GM12878 (cell line): ENCODE results near the gene NOP9. TPM values are rescaled to one million over a fixed set of nuclear protein-coding genes. Genes with fewer than 3 reads are reported as not detected.

ENCODE experiments used
- ATAC-seq: fragments of 200-7000 bp; cut with Tn5 transposase; 3 replicates; pipeline ENCODE4 v1.9.1; 2020; ENCODE audit warnings: mild to moderate bottlenecking, moderate library complexity
- BruUV-seq: library from RNA; stranded (reverse); fragments of 400-500 nt; replicated peaks from 2 replicates; lab custom pipeline; 2021; lab: Mats Ljungman, UMichigan
- CTCF ChIA-PET: fragments of 300-600 bp; sonication (Branson Sonifier 250); formaldehyde crosslinking; extraction: SDS; loops from one replicate; lab custom pipeline; 2021; ENCODE audit warnings: inconsistent platforms; lab: Yijun Ruan, JAX
- POLR2A ChIA-PET: fragments of 350-600 bp; formaldehyde crosslinking; extraction: SDS; loops from one replicate; lab custom pipeline; 2021; ENCODE audit warnings: inconsistent platforms; lab: Charles Lee
- RAD21 ChIA-PET: fragments of 300-600 bp; sonication (Branson Sonifier 250); formaldehyde crosslinking; loops from one replicate; lab custom pipeline; 2023; ENCODE audit warnings: antibody characterized with exemption; ENCODE audit not compliant: unreplicated experiment; lab: Charles Lee
- SMC1A ChIA-PET: fragments of 300-600 bp; sonication (Branson Sonifier 250); formaldehyde crosslinking; loops from one replicate; lab custom pipeline; 2023; ENCODE audit not compliant: unreplicated experiment, uncharacterized antibody; lab: Charles Lee
- DNase-seq: peaks from one replicate; pipeline ENCODE4 v3.0.0-alpha.2; 2011; ENCODE audit warnings: low read depth, low spot score
- FAIRE-seq: peaks from 3 replicates; lab custom pipeline; 2011; peaks lifted over from hg19 to GRCh38; lab: Jason Lieb, UNC
- H2AFZ ChIP-seq: 2 replicates; pipeline ENCODE4 v1.6.0; 2011; ENCODE audit warnings: low read depth, low read length, control low read depth; ENCODE audit not compliant: control insufficient read depth
- H3K27ac ChIP-seq: 2 replicates; pipeline ENCODE4 v1.5.1; 2011; ENCODE audit warnings: control low read depth; ENCODE audit not compliant: control insufficient read depth, insufficient read depth
- H3K27me3 ChIP-seq, 2 experiments: replicated peaks in 1 of 2; 2 replicates each; pipeline versions ENCODE4 v1.6.0 to v1.6.1; 2011; ENCODE audit warnings: low read length in 1 of 2; ENCODE audit not compliant: control insufficient read depth in 2 of 2, insufficient read depth in 2 of 2
- H3K36me3 ChIP-seq, 2 experiments: 2 replicates each; pipeline ENCODE4 v1.5.1; 2011; ENCODE audit warnings: low read length in 1 of 2; ENCODE audit not compliant: control insufficient read depth in 2 of 2, insufficient read depth in 2 of 2
- H3K4me1 ChIP-seq: 2 replicates; pipeline ENCODE4 v1.6.1; 2011; ENCODE audit warnings: mild to moderate bottlenecking, low read length, moderate library complexity, mixed read lengths; ENCODE audit not compliant: control insufficient read depth, insufficient read depth
- H3K4me2 ChIP-seq: 2 replicates; pipeline ENCODE4 v1.6.0; 2011; ENCODE audit warnings: control low read depth; ENCODE audit not compliant: control insufficient read depth, insufficient read depth
- H3K4me3 ChIP-seq: fragments of 200-600 bp; sonication (generic); 2 replicates; pipeline ENCODE4 v1.5.1; 2016
- H3K79me2 ChIP-seq: 2 replicates; pipeline ENCODE4 v1.6.0; 2011; ENCODE audit warnings: low read length; ENCODE audit not compliant: control insufficient read depth, insufficient read depth
- H3K9ac ChIP-seq: 2 replicates; pipeline ENCODE4 v1.8.0; 2011; ENCODE audit warnings: low read length, control low read depth, mixed read lengths; ENCODE audit not compliant: control insufficient read depth, insufficient read depth
- H3K9me3 ChIP-seq: replicated peaks from 3 replicates; pipeline ENCODE4 v1.5.1; 2011; ENCODE audit warnings: mild to moderate bottlenecking, low read length; ENCODE audit not compliant: control insufficient read depth, insufficient read depth
- H4K20me1 ChIP-seq: 2 replicates; pipeline ENCODE4 v1.6.0; 2011; ENCODE audit not compliant: control insufficient read depth, insufficient read depth
- ATF7 ChIP-seq: fragments of 450-650 bp; IDR thresholded peaks from 2 replicates; pipeline ENCODE4 v1.6.1; 2016; ENCODE audit warnings: low read depth, mild to moderate bottlenecking
- BHLHE40 ChIP-seq, 2 experiments: fragments of 450-650 bp in 1 of 2; IDR thresholded peaks; 2 replicates each; pipeline ENCODE4 v1.6.1; 2011 to 2017; ENCODE audit warnings: low read depth in 2 of 2, borderline replicate concordance in 1 of 2, improper control_type of control experiment in 1 of 2, low read length in 1 of 2, mild to moderate bottlenecking in 1 of 2
- GABPA ChIP-seq: IDR thresholded peaks from 2 replicates; pipeline ENCODE4 v1.6.1; 2014; ENCODE audit warnings: antibody characterized with exemption, low read depth, mild to moderate bottlenecking, inconsistent platforms
- HDAC2 ChIP-seq: fragments of 200-600 bp; sonication (generic); IDR thresholded peaks from 2 replicates; pipeline ENCODE4 v1.6.1; 2017
- IRF4 ChIP-seq: IDR thresholded peaks from 2 replicates; pipeline ENCODE4 v1.6.1; 2011; ENCODE audit warnings: low read depth, low read length
- NFIC ChIP-seq: IDR thresholded peaks from 2 replicates; pipeline ENCODE4 v1.6.1; 2012; ENCODE audit warnings: low read depth, mild to moderate bottlenecking, inconsistent platforms, low read length, moderate library complexity
- NFXL1 ChIP-seq: fragments of 450-650 bp; IDR thresholded peaks from 2 replicates; pipeline ENCODE4 v1.6.1; 2017; ENCODE audit warnings: antibody characterized with exemption, mild to moderate bottlenecking, borderline replicate concordance
- NR2C2 ChIP-seq: IDR thresholded peaks from 2 replicates; pipeline ENCODE4 v1.6.1; 2011; ENCODE audit warnings: borderline replicate concordance, low read depth; ENCODE audit not compliant: control insufficient read depth, insufficient read length
- POU2F2 ChIP-seq: IDR thresholded peaks from 3 replicates; pipeline ENCODE4 v1.6.1; 2011; ENCODE audit warnings: low read depth, mild to moderate bottlenecking, low read length, borderline replicate concordance
- RBBP5 ChIP-seq: fragments of 200-600 bp; sonication (generic); conservative IDR thresholded peaks from 2 replicates; pipeline ENCODE4 v1.6.1; 2016
- SIN3A ChIP-seq: IDR thresholded peaks from 2 replicates; pipeline ENCODE4 v1.6.1; 2012; ENCODE audit warnings: low read depth, low read length, improper control_type of control experiment
- SMC3 ChIP-seq: IDR thresholded peaks from 2 replicates; pipeline ENCODE4 v1.6.1; 2011; ENCODE audit warnings: low read length, improper control_type of control experiment, borderline replicate concordance
- SUZ12 ChIP-seq: fragments of 200-600 bp; sonication (generic); IDR thresholded peaks from one replicate; pipeline ENCODE4 v1.6.1; 2018; ENCODE audit warnings: antibody characterized with exemption, mild to moderate bottlenecking; ENCODE audit not compliant: unreplicated experiment
- YY1 ChIP-seq: IDR thresholded peaks from 2 replicates; pipeline ENCODE4 v1.6.1; 2011; ENCODE audit warnings: low read depth, mild to moderate bottlenecking, low read length
- WGBS: methylation state at CpG from one replicate; pipeline ENCODE4 v1.1.6; 2016; ENCODE audit warnings: low lambda C conversion rate; ENCODE audit not compliant: insufficient replicate concordance, insufficient coverage; ENCODE audit errors: missing lambda C conversion rate; 5-methylcytosine and 5-hydroxymethylcytosine counted together
- in situ Hi-C: fragments of 300-500 bp; cut with MboI; formaldehyde crosslinking; loops from 9 replicates; pipeline ENCODE4 v1.14.3; 2018; ENCODE audit warnings: mixed read lengths
- intact Hi-C: fragments of 100-400 bp; cut with micrococcal nuclease; formaldehyde crosslinking; loops from one replicate; pipeline ENCODE4 v1.14.2; 2022; ENCODE audit not compliant: unreplicated experiment
- polyA plus RNA-seq, 11 experiments: library from polyadenylated mRNA; depleted of rRNA in 4 of 11; unstranded in 6 of 11; stranded (reverse) in 5 of 11; fragments of >200 nt; fragmentation: Nextera tagmentation in 4 of 11; fragmentation: Illumina TruSeq in 1 of 11; extraction: Ambion mirVana in 4 of 11; extraction: Trizol in 1 of 11; gene quantifications; 1 replicate in 1 of 11; 2 replicates in 10 of 11; pipeline versions ENCODE4 v1.2.1 to v1.2.3, GENCODE V29; 2011 to 2016; ENCODE audit warnings: inconsistent platforms in 2 of 11, missing spikeins in 2 of 11, low read depth in 1 of 11
- total RNA-seq, 4 experiments: library from RNA; depleted of rRNA in 3 of 4; stranded (reverse); fragments of >200 nt in 3 of 4; fragmentation: Illumina TruSeq in 1 of 4; extraction: Trizol in 1 of 4; gene quantifications; 2 replicates each; pipeline versions ENCODE4 v1.2.1 to v1.2.3, GENCODE V29; 2013 to 2021
- TF ChIP-seq, protein P1 (sequence below): fragments of 150-350 bp; IDR thresholded peaks from 2 replicates; pipeline ENCODE4 v1.6.1; 2016; ENCODE audit warnings: low read depth, low read length
- TF ChIP-seq, protein P2 (sequence below): IDR thresholded peaks from 2 replicates; pipeline ENCODE4 v1.6.1; 2012; ENCODE audit warnings: low read depth, low read length, improper control_type of control experiment
- TF ChIP-seq, protein P3 (sequence below): fragments of 450-650 bp; IDR thresholded peaks from 2 replicates; pipeline ENCODE4 v1.6.1; 2017; ENCODE audit warnings: mild to moderate bottlenecking, low read depth, inconsistent platforms; ENCODE audit not compliant: poor library complexity, severe bottlenecking

NOP9 gene
- total and polyA plus RNA-seq, 10 of the 15 experiments (the other 5 are each of a cell fraction or from before 2014, with no cell fraction given): 2.4 to 43.9 (median 20.3) TPM

DNA sequence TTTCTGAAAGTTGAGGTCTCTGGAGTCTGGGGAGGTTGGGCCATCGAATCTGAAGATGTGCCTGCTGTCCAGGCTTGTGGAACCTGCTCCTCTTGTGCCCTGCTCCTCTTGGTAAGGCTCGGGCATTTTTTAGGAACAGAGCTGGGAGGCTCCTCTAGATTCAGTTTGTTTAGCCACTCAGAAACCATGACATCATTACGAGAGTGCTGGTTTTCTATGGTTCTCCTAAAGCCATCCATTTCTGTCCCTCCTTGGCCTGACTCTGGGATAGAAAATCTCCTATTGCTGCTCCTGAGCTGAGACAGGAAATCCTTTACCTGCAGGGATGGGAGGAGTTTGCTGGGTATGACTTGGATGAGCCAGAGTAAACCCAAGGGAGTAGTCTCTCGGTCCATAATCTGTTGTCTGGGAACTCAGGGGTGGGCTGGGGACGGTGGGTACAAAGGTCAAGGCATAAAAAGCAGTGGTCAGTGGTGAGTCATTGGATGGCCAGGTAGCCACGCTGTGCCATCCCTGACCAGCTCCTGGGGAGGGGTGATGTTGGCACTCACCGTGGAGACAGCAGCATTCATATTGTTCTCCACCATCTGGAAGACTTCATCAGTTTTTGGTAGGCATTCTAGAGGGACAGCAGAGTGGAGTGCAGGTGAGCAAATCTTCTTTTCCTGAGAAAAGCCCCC is 37.6 kb downstream of the NOP9 start:
- H4K20me1 ChIP-seq: no peaks in the 10 kb centered on the region
- intact Hi-C loops: no loop called here
- no peak overlapping the region for H3K4me3 ChIP-seq
- ChIA-PET RAD21 (interaction anchor here (1.7 to 5.7 kb wide), 2 partner anchors 94 kb away, joined by 7 to 45 read pairs; partner anchors contain the start of genes CBLN3 and KHNYN), SMC1A (interaction anchor here (0.7 to 7.7 kb wide), 5 partner anchors 10 to 96 kb away, joined by 3 to 73 read pairs (median 4); partner anchors contain the start of gene KHNYN), POLR2A (interaction anchor here (1.9 kb wide), 1 partner anchor 25 kb away, joined by 5 read pairs; no protein-coding TSS in a partner anchor), CTCF (interaction anchor here (0.7 to 16.6 kb wide), 7 partner anchors 9 to 102 kb away, joined by 3 to 452 read pairs (median 8); partner anchors contain the start of genes CBLN3, KHNYN and SDR39U1)
- H3K36me3 ChIP-seq: no peaks in the 10 kb centered on the region; a peak in 1 of 4 replicates
- H3K9ac ChIP-seq: no peak overlapping the region
- DNase-seq (no peak), ATAC-seq (no peak)
- no peaks in the 10 kb centered on the region for H3K9me3 ChIP-seq
- no peak overlapping the region for H3K4me2 ChIP-seq
- no peaks in the 10 kb centered on the region for H3K79me2 ChIP-seq
- 63% methylated on average over 7 of the region's 7 CpGs for WGBS
- H3K4me1 ChIP-seq: peaks cover 23% of the 10 kb centered on the region
- H3K27me3 ChIP-seq: peaks cover 2 to 12% of the 10 kb centered on the region in 2 experiments; a peak in 3 of 4 replicates
- no peak overlapping the region for H2AFZ ChIP-seq
- TF ChIP-seq, protein P1, sequence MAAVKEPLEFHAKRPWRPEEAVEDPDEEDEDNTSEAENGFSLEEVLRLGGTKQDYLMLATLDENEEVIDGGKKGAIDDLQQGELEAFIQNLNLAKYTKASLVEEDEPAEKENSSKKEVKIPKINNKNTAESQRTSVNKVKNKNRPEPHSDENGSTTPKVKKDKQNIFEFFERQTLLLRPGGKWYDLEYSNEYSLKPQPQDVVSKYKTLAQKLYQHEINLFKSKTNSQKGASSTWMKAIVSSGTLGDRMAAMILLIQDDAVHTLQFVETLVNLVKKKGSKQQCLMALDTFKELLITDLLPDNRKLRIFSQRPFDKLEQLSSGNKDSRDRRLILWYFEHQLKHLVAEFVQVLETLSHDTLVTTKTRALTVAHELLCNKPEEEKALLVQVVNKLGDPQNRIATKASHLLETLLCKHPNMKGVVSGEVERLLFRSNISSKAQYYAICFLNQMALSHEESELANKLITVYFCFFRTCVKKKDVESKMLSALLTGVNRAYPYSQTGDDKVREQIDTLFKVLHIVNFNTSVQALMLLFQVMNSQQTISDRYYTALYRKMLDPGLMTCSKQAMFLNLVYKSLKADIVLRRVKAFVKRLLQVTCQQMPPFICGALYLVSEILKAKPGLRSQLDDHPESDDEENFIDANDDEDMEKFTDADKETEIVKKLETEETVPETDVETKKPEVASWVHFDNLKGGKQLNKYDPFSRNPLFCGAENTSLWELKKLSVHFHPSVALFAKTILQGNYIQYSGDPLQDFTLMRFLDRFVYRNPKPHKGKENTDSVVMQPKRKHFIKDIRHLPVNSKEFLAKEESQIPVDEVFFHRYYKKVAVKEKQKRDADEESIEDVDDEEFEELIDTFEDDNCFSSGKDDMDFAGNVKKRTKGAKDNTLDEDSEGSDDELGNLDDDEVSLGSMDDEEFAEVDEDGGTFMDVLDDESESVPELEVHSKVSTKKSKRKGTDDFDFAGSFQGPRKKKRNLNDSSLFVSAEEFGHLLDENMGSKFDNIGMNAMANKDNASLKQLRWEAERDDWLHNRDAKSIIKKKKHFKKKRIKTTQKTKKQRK: no peak
- TF ChIP-seq, protein P2, sequence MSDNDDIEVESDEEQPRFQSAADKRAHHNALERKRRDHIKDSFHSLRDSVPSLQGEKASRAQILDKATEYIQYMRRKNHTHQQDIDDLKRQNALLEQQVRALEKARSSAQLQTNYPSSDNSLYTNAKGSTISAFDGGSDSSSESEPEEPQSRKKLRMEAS: no peak
- TF ChIP-seq GABPA (no peak), NFXL1 (no peak), IRF4 (no peak), YY1 (no peak), NR2C2 (no peak), RBBP5 (no peak), SMC3 (no peak), ATF7 (no peak), HDAC2 (no peak), POU2F2 (no peak), SIN3A (no peak), NFIC (no peak), BHLHE40 (IDR thresholded peaks at IDR 0.05; ENCODE audit: borderline replicate concordance in 1 of 2, low read depth in 2 of 2, low read length in 1 of 2) (no peak), SUZ12 (no peak)
- TF ChIP-seq, protein P3, sequence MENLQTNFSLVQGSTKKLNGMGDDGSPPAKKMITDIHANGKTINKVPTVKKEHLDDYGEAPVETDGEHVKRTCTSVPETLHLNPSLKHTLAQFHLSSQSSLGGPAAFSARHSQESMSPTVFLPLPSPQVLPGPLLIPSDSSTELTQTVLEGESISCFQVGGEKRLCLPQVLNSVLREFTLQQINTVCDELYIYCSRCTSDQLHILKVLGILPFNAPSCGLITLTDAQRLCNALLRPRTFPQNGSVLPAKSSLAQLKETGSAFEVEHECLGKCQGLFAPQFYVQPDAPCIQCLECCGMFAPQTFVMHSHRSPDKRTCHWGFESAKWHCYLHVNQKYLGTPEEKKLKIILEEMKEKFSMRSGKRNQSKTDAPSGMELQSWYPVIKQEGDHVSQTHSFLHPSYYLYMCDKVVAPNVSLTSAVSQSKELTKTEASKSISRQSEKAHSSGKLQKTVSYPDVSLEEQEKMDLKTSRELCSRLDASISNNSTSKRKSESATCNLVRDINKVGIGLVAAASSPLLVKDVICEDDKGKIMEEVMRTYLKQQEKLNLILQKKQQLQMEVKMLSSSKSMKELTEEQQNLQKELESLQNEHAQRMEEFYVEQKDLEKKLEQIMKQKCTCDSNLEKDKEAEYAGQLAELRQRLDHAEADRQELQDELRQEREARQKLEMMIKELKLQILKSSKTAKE: no peak
- TF ChIP-seq, all 136 proteins: peak for 0
- in situ Hi-C loops: no loop called here
- H3K27ac ChIP-seq: no peak overlapping the region
- TSS peak; percentile 59 for BruUV-seq
- no peak for FAIRE-seq
